GM18505 (cell line): ENCODE data around the gene RAD51B.

Source experiments
- ATAC-seq: cut with Tn5 transposase; IDR thresholded peaks from one replicate; pipeline ENCODE4 v1.9.1; 2021; ENCODE audit not compliant: unreplicated experiment
- POLR2A ChIP-seq: IDR thresholded peaks from 4 replicates; pipeline ENCODE4 v1.6.1; 2011; ENCODE audit warnings: borderline replicate concordance; ENCODE audit not compliant: insufficient read depth, insufficient read length; ENCODE audit errors: extremely low read depth

RAD51B gene

GRCh38 chr14:68477110-68477455 lies 657.5 kb downstream of the RAD51B start:
- TF ChIP-seq POLR2A: no peak
- ATAC-seq: no peak

DNA sequence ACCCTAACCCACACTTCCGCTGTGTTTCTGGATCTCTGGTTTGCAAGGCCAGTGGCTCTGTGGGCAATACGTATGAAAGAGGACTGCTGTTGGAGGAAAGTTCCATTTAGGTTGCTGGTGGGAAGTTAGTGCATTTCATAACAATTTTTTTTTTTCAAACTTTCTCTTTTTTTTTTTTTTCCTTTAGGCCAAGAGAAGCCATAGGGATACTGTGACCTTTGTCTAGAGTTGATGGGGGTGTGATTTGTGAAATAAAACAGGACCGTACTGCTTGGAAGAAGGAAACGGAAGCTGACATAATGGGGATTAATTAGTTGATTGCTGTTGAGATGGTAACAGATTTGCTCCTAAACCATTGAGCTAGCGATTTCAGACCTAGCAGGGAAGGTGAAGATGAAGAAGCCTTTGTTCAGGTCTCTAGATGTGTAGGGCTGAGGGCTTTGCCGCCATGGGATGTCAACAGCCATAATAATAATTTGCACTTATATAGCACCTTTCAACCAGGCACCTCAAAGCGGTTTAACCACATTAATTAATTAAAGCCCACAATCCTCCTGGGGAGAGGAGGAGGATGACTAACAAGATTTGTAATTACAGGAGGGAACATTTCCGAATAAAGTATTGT lies 658.0 kb downstream of the RAD51B start:
- ATAC-seq: no peak
- TF ChIP-seq POLR2A: no peak

DNA sequence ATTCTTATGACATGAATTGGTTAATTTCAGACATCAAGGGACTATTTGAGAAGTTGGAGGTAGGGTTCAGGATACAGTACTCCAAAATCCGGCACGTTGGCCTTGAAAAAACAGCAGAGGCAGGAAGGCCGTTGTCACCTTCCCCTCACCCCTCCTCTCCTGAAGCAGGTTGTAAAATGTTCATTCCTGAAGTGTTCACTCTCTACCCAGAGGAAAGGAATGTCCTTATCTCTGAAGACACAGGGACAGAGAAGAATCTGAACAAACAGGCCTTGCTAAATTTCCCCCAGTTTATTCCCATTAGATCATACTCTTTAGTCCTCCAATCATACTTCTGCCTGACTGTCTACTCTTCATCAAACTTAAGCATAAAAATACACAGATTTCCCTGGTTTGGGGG lies 659.7 kb downstream of the RAD51B start:
- no peak for ATAC-seq

DNA sequence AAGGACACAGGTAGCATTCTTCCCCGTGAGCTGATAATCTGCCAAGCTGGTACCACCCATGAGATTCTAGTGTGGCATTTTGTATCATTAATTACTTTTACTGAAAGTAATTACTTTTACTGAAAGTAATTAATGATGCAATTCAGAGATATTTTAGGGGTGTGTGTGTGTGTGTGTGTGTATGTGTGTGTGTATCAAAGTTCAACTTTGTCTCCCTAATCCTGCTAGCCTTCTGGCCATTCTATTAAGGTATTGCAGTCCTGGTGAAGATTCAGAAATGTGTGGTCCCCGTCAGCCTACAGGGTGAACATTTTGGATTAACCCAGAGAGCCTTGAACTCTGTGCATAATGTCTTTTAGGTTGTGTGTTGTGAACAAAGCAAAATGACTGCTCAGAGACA lies 662.4 kb downstream of the RAD51B start:
- no peak for ATAC-seq
- no peak for TF ChIP-seq POLR2A

More for the DNA sequence above, 659.7 kb downstream of the RAD51B start:
- no peak for TF ChIP-seq POLR2A

DNA sequence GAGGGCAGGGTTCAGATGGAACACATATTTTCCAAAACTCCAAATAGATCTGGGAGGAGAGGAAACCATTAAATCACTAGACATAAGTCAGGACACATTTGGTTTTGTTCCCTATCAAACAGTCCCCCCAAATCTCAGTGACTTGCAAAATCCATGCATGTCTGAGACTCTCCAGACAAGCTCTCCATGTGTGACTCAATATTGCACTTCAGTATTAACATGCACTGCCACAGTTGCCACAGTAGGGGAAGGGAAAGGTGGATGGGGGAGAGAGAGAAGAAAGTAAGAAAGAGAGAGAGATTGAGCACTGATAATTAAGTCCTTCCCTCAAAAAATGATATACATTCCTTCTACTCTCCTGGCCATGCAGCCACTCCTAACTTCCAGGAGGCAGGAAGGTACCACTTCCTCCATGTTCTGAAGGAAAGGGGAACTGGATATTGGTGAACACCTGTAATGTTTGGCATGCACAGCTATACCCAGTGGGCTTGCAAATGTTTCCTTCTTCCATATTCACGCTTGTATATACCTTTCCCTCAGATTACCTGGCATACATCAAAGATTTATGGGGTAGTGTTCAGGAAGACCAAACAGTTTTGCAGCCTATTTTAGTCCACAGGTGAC lies 663.3 kb downstream of the RAD51B start:
- no peak for TF ChIP-seq POLR2A
- no peak for ATAC-seq

- no peak for ATAC-seq
- no peak for TF ChIP-seq POLR2A
Measured at GRCh38 chr14:68486033-68486732, 666.6 kb downstream of the RAD51B start.

GRCh38 chr14:68486809-68487208 lies 667.2 kb downstream of the RAD51B start:
- no peak for TF ChIP-seq POLR2A
- ATAC-seq: no peak

DNA sequence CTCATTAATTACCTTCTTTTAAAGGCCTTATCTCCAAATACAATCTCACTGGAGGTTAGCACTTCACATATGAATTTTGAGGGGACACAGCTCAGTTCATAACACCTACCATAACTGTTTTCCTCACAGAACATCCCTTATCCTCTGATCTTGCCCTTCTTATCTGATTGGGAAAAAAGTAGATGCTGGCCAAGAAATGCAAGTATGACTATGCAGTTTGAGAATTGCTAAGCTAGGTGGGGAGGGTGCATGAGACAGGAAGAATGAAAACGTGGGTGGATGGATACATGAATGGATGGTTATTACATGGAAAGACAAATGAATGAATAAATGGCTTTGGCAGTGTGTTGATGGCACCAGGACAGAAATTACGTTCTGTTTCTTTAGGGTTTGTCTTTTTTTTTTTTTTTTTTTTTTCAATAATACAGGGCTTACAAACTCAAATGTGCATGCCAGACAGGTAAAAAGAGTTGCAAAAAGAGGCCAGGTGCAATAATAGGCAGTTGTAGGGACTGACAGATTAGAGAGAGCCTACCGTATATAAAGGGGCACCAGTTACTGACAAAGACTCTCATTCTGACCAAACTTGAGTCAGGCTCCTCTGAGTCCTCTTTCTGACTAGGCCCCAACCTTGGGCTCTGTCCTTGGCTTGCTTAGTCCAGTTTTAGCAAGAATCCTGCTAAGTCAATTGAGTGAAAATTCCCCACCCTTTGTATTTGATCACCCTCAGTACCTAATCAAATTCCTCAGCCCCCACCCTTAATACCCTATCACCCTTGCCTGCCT lies 668.4 kb downstream of the RAD51B start:
- no peak for ATAC-seq

DNA sequence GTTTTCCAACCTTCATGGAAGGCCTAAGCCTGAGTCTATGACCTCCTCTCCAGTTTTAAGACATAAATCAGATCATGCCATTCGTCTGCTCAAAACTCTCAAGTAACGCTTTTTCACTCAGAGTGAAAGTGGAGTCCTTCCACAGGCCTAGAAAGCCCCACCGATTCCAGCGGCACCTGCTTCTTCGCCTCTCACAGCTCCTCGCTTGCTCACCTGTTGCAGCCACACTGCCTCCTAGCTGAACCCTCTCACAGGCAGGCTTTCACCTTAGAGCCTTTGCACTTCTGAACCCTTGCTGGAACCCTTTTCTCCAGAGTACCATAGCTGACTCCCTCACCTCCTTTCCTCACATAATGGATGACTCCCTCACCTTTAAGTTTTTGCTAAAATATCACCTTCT lies 672.2 kb downstream of the RAD51B start:
- no peak for ATAC-seq
- no peak for TF ChIP-seq POLR2A

More for the DNA sequence above, 668.4 kb downstream of the RAD51B start:
- no peak for TF ChIP-seq POLR2A

DNA sequence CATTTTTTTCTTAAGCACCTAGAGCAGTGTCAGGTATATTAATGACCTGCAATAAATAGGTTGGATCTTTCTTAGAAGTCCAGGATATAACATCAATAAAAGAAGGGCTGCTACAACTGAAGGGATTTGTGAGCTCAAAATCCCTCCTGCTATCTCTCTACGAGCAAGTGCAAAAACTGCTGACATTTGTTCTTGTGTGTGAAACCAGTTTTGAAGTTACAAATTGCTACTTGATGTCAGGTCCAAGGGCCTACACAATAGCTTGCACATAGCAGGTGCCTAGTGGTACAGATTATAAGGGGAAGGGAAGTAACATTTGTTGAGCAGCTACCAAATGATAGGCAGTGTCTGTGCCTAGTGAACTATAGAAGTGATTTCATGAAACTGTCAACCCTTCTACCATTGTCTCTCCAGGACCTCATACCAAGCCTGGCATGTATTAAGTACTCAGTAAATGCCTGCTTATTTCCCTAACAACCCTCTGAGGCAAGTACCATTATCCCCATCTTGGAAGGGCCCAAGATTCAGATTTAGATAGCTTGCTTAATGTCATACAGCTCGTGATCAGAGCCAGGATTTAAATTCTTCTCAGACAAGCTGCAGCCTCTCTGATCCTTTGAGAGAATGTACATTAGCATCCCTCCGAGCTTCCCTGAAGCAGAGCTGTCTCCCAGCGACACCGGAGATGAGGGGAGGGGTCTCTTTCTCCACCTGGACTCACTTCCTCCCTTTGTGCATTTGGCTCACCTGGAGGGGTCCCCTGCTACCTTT lies 673.0 kb downstream of the RAD51B start:
- no peak for TF ChIP-seq POLR2A
- no peak for ATAC-seq

- ATAC-seq: no peak
- no peak for TF ChIP-seq POLR2A
Measured at GRCh38 chr14:68493152-68493911, 673.8 kb downstream of the RAD51B start.

DNA sequence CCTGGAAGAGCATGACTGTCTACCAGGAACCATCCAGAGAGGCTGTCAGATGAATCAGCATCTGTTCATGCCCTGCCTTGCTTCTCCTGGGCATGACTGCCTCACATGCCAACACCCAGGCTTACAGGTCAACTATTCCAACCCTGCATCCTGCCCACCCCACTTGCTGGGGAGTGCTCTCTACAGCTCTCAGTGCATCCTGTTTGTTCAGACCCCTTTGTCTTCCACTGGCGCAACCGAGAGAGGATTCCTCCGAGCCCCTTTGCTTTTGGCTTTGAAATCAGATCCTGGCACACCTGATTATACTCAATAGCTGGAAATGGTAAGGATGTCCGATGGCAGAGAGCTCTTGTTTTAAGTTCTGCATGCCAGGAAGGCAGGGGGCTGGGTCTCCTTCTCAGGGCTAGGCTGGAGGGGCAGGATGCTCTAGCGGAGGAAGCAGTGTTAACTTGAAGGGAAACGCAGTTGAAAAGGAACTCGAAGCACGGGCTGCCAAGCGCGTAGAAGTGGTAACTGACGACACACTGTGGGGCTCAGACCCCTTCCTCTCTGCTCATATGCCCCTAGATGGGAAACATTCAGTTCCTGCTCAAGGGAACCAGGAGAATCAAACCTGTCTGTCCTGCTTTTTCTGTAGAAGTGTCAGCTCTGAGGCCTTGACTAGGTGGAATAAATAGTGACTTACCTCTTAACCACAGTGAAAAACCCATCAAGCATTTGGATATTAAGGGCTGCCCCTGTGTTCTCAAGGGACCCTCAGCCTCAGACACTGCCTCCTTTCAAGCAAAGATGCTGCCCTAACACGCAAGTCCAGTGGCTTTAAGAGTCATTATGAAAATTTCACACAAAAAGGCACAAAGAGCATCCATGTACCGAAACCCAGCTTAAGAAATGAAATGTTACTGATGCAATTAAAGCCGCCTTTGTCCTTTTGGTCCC lies 675.8 kb downstream of the RAD51B start:
- no peak for TF ChIP-seq POLR2A
- no peak for ATAC-seq

DNA sequence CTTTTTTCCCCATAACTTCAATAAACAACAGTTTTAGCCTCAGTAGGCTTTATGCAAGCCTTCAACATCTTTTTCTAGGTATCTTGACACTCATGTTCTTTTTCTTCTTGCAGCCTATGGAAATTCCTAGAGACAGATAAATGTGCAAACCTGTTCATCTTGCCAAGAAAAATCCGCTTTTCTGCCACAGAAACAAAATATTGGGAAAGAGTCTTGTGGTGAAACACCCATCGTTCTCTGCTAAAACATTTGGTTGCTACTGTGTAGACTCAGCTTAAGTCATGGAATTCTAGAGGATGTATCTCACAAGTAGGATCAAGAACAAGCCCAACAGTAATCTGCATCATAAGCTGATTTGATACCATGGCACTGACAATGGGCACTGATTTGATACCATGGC lies 677.4 kb downstream of the RAD51B start:
- ATAC-seq: no peak
- no peak for TF ChIP-seq POLR2A
